GM18873 (cell line): ENCODE measurements around the gene MED12L.

Experiments used
- ATAC-seq: cut with Tn5 transposase; IDR thresholded peaks from one replicate; pipeline ENCODE4 v1.9.1; 2021; ENCODE audit warnings: mild to moderate bottlenecking, moderate library complexity, moderate number of reproducible peaks; ENCODE audit not compliant: unreplicated experiment, low FRiP score

MED12L gene

DNA sequence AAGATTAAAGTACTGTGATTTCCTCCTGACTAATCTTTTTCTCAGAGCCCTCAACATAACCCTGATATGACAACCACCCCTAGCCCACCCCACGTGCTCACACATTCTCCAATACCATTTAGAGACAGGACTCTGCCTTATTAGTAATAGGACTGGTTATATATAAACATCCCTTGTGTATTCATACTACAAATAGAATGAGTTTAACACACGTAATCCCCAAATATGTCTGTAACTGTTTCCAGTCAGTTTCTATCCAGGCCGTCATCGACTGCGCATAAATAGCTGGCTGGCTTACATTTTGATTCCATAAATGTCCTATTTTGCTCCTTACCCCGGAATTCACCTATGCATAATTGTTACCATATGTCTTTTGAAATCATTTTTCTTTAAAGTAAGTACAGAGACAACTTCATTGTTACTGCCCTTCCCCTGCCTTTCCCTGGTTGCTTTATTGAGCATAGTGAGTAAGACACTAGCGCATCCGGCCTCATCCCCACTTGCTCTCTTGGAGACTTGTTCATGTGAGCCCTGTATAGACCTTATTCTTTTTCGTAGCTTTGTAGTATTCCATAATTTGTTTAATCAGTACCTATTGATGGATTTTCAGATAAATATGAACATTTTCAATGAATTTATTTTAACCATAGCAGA lies 196.3 kb downstream of the MED12L start:
- no peak for ATAC-seq

DNA sequence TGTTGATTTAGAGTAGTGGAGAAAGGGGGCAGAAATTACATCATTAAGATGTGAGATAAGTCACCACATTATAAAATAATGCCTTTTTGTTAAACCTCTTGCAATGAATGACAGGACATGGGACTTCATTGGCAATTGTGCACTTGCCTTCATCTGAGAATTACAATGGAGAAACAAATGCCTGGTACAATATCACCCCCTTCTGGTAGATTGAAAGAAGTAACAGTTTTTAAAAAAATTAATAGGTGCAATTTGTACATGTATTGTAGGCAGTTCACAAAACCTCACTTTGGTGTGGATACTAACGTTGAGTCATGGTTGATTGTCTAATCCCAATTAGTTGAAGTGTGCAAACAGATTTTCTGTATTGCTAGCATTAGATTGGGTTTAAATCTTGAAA lies 197.5 kb downstream of the MED12L start:
- ATAC-seq, result no peak

GRCh38 chr3:151283387-151283786 lies 197.9 kb downstream of the MED12L start:
- ATAC-seq, result no peak

- ATAC-seq, result no peak
These were observed 198.5 kb downstream of the MED12L start for GRCh38 chr3:151283907-151284461.

DNA sequence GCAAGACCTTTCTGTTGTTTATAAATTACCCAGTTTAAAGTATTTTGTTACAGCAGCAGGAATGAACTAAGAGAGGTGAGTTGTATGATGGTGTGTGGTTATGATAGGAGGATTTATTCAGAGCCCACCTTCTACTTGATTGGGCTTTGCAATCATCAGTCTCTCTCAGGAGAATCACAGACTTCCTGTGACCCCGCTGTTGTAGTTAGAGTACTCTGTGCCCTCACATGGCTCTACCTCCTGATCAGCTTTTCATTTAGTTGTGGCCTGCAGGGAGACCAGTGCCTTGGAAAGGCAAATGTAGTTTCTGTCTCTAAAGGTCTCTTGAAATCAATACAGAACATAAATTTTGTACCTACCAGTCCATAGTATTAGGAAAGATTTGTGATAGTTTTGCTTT lies 200.5 kb downstream of the MED12L start:
- no peak for ATAC-seq

DNA sequence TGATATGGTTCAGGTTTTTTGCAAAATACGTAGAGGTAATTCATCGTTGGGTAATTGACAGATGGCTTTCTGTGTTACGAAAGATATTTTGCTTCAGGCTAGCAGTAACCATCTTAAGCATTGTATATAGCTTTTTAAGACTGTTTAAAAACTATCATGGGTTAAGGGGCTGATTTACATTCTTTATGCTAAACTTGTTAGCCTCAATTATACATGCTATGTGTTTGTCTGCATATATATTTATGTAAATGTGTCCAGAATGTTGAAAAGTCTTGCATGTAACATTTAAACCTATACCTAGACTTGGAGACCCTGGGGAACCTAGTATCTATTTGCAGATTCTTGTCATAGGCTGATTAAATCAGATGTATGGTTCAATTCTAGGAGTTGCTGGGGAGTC lies 204.0 kb downstream of the MED12L start:
- no peak for ATAC-seq

DNA sequence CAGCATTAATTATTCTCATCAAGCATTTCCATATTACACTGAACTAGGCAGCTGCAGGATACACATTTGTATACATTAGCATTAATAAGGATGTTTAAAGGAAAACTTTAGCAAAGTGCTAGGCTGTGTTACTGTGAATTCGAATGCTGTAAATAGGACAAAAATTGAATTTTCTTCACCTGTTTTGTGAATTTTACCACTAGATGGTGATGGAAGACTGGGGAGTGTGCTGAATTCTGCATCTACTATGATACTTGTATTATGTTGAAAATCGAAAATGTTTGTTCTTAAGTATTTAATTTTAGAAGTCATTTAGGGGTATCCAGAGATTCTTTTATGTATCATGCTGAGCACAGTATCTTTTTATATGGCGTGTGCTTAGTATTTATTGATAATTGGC lies 205.2 kb downstream of the MED12L start:
- no peak for ATAC-seq

DNA sequence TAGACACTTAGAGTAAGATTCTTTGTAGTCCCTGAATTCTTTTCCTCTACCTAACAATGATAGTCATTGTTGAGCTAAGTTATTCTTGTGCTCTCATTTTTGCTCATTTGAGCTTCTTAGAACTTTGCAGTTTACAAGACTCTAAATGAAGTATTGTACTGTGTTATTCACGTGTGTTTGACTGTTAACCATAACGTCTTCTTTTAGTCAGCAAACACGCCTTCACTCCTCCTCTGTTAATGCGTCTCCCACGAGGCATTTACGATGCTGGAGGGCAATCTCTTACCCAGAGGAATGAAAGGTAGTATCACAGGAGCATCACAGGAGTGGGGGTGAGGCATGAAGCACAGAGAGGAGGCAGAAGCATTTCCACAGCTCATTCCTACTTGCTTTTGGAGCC lies 207.7 kb downstream of the MED12L start:
- ATAC-seq, result no peak

GRCh38 chr3:151296226-151296625 lies 210.8 kb downstream of the MED12L start:
- ATAC-seq, result no peak

DNA sequence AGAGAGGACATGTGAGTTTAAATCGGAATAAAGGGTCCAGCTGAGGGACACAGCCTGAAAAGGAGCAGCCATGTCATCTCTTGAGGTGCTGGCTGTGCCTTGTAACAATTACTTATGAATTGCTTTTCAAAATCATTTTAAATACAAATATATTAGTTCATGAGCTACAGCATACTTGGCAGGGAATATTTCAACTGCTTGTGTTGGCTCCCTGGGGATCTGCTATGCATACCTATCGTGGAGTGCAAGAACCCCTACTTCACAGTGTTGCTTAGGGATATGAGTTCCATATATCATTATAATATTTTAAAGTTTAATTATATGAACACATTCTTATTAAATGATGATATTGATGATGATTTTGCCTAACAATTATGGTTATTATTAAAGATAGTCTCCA lies 212.0 kb downstream of the MED12L start:
- ATAC-seq, result no peak

- no peak for ATAC-seq
These were observed 213.5 kb downstream of the MED12L start for GRCh38 chr3:151299006-151299405.

DNA sequence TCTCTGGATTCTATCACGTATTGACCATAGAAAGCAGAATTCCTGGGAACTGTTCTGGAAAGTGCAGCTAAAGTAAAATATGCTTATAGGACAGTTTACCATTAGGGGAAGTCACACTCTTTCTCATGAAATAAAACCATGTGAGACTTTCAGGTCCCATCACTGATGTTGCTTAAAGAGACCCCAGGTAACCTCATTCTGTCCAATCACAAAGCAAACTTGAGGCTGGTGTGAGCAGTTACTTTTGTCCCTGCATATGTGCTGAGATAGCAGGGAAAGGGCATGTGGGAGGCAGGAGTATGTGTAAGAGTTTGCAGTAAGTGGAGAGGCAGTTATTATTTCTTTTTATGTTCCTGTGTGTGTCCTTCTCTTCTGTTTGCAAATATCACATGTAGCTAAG lies 215.1 kb downstream of the MED12L start:
- no peak for ATAC-seq

DNA sequence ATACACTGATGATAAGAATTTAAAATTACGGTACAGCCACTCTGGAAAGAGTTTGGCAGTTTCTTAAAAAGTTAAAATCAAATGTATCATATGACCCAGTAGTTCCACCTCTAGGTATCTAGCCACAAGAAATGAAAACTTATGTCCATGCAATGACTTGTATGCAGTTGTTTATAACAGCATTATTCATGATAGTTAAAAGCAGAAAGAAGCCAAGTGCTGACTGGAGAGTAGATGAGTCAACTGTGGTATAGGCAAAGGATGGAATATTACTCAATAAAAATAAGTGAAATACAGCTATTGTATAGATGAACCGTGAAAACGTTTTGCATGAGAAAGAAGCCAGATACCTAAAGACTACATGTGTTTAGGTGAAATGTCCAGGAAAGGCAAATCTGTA lies 216.3 kb downstream of the MED12L start:
- no peak for ATAC-seq

GRCh38 chr3:151303751-151304150 lies 218.3 kb downstream of the MED12L start:
- ATAC-seq, result no peak

DNA sequence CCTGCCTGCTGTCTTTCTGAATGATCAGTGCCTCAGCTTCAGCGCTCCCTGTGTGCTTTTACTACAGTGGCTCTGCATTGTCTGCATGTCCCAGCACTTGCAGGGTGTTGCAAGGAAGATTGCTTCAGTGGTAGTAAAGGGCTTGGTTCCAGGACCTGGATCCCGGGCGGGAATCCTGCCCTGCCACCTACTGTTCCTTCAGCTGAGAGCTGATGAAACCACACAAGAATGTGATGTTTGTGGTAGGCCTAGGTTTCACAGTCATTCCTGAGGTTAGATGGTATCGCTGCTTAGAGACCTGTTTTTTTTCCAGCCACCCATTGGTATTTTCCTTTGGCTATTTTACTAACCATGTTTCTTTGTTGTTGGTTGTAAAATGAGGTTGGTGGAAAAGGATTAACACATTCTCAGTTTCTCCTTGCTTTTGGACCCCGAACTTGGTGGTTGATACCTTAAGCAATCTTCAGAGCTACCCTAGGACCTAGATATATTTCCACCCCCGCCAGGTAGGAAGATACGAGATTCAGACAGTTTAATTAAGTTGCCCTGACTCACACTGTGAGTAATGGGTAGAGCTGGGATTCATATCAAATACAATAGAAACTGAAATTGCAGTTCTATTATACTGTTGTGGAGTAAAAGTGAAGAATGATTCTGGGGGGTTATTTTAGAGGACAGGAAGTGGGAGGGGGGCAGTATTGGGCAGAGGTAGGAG lies 219.8 kb downstream of the MED12L start:
- ATAC-seq, result no peak

DNA sequence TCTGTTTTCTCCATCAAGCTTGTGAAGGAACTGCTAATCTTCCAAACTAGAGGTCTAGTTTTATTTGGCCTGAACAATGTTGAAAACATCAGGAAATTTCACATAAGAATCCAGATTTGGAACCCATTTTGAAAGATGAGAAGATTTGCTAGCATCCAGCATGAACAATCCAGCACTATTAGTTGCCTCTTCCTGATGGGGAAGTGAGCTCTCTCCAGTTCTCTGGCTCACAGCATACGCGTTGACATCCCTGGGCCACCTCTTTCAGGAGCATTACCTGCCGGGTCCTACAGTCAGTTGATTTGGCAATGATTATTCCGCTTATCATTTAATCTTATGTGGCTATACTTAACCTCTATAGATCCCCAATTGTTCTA lies 220.3 kb downstream of the MED12L start:
- no peak for ATAC-seq

GRCh38 chr3:151306168-151306810 lies 220.8 kb downstream of the MED12L start:
- no peak for ATAC-seq

- no peak for ATAC-seq
These were observed 221.7 kb downstream of the MED12L start for GRCh38 chr3:151307131-151307530.

- no peak for ATAC-seq
These were observed 222.4 kb downstream of the MED12L start for GRCh38 chr3:151307583-151308488.

- no peak for ATAC-seq
These were observed 224.1 kb downstream of the MED12L start for GRCh38 chr3:151309566-151309965.

- no peak for ATAC-seq
These were observed 227.5 kb downstream of the MED12L start for GRCh38 chr3:151312972-151313371.
